GM19372 (cell line): Measurements from ENCODE around the gene HEPHL1.
"Not testable (repeated sequence)": the region's sequence is repeated elsewhere in the genome, so short reads cannot be mapped to it uniquely, and the experiment has no call there.

Experiments used
- ATAC-seq: cut with Tn5 transposase; IDR thresholded peaks from one replicate; pipeline ENCODE4 v1.9.1; 2021; ENCODE audit warnings: mild to moderate bottlenecking, low read depth, moderate library complexity; ENCODE audit not compliant: unreplicated experiment

The HEPHL1 gene

DNA sequence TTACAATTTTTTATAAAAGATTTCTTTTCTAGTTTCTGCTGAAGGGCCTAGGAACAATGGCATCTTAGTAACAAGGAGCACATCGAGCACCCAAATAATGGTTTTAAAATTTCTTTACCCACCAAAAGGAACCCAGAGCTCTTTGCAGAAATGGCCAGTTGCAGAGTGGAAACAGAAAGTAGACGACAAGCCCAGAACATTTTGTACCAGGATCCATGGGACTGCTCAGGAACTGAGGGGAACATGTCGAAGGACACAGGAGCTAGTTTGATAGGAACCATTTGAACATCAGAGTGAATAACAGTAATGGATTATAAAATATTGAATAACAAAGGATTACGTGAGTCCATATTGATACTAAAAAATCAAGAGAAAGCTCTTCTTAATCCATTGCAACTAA is 124.8 kb downstream of the HEPHL1 start:
- no peak for ATAC-seq

- no peak for ATAC-seq
These were observed 126.3 kb downstream of the HEPHL1 start for GRCh38 chr11:94147433-94147845.

DNA sequence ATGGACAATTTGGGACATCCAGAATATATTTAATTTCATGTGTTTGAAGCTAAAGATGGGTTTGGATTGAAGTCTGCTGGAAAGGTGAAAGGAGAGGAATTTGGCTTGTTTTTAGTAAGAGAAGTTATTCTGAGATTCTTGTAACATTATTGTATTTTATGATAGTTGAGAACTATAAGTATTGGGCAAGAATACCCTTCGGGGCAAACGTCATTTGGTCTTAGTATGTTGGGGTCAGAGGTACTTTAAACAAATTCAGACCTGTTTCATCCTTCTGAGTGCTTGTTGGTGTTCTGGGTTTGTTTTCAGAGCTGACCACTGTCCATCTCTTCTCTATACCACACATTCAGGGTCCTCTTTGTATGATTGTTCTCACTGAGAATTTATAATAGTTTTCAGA is 127.0 kb downstream of the HEPHL1 start:
- ATAC-seq = no peak

DNA sequence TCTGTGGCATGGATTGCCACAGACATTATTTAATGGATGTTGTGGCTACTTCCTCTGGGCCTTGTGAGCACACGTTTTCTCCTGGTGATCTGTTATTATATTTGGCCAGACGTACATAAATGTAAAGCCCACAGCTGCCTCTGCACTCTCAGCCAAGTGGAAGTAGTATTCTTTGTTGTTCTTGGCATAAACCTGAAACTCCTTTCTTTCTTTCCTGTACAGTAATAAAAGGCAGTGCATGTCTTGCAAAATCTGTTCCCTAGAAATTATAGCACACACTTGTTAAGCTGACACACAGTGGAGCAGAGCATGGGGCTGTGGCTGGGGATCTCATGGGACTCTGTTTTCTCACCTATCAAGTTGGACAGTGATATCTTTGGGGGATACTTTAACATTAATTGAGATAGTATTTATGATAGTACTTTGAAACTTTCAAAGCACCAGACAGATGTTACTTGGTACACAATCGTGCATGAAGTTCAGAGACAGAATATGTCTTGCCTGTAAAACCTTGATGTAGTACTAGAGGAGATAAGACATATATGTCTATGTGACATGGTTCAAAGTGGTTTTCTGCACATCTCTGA is 128.4 kb downstream of the HEPHL1 start:
- no peak for ATAC-seq

DNA sequence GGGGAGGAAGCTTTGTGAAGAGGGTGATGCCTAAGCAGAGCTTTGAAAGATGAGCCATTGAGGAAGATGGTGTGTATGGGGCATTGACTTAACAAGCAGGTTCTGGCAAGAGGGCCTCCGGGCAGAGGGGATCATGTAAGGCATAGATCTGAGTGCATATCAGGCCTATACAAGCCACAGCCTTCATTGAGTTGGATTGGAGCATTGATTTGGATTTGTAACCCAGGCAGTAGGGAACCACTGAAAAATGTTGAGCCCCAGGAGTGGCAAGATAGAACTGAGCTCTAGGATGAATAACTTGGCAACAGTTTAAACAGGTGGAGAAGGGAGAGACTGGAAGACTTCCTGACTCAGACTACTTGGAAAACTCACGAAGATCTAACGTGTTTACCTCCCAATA is 128.9 kb downstream of the HEPHL1 start:
- no peak for ATAC-seq

DNA sequence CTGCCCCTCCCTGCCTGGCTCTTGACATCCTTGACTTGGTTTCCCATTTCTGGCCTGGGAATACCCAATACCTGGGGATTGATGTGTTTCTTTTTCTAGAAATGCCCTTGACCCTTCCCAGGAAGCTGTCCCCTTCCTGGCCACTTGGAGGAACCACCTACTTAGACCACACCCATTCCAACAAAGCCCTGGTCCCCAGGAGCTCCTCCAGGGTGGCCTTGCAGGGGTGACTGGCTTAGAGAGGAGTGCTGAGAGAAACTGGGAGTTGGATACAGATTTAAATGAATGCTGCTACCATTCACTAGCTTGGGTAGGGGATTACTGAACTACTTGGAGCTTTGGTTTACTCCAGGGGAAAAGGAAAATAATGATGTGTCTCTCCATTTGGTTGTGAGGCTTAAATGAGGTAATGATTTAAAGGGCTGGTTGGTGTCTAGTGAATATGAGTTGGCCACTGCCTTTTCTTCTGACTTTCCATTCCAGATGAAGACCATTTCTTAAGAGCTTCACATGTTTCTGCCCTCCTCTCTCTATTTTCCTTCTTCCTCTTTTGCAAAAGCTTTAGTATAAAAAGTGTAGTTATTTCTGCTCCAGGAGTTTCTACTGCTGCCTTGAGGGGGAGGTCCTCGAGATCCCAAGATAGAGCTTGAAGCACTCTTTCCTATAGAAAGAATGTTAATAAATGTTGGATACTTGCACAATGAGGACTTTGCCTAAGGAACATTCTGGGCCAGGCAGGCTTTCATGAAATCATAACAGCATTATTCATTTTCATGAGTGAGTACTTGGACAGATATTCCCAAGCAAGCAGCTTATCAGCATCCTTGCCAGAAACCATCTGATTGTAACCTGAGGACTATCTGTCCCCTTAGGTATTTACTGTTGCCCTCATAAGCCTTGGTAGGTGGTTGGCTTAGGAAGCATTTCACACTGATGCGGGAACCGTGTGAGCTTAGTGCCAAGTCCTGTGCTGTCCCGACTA is 129.8 kb downstream of the HEPHL1 start:
- ATAC-seq = no peak

GRCh38 chr11:94151903-94152677 is 130.9 kb downstream of the HEPHL1 start:
- ATAC-seq = no peak

- ATAC-seq = no peak
These were observed 131.5 kb downstream of the HEPHL1 start for GRCh38 chr11:94152678-94153065.

DNA sequence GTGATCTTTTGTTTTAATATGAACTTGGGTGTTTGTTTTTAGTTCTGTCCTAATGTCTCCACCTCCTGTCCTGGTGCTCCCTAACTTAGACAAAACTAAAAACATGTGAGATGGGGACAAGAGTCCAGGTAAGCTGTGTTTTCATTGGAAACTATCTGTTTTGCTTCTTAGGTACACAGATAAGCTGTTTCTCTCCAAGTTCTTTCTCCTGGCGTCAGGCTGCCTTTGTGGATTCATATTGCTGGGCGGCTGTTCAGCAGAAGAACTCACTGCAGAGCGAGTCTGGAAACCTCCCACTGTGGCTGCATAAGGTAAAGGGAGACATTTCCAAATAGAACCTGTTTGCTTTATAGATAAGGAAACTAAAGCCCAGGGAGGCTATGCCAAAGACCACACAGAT is 132.2 kb downstream of the HEPHL1 start:
- no peak for ATAC-seq

- ATAC-seq = no peak
These were observed 133.1 kb downstream of the HEPHL1 start for GRCh38 chr11:94154095-94154856.

DNA sequence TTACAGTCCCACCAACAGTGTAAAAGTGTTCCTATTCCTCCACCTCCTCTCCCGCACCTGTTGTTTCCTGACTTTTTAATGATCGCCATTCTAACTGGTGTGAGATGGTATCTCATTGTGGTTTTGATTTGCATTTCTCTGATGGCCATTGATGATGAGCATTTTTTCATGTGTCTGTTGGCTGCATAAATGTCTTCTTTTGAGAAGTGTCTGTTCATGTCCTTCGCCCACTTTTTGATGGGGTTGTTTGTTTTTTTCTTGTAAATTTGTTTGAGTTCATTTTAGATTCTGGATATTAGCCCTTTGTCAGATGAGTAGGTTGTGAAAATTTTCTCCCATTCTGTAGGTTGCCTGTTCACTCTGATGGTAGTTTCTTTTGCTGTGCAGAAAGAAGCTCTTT is 136.2 kb downstream of the HEPHL1 start:
- not testable (repeated sequence) for ATAC-seq
